ENCODE results near the gene ACTMAP. TPM values are rescaled to one million over a fixed set of nuclear protein-coding genes. Genes with fewer than 3 reads are reported as not detected.

The ACTMAP gene
- total and polyA plus RNA-seq, 4 donors: 5.3 to 27.7 (median 15.3) TPM

- ATAC-seq (ENCODE audit: insufficient read depth, low FRiP score): no peak
- Histone ChIP-seq H3K4me1 (ENCODE audit: control insufficient read depth in 5 of 5, insufficient read depth in 5 of 5, low read length in 5 of 5) (peaks cover 0 to 24% (median 6%) of the 10 kb centered on the region in 5 donors), H3K9ac (ENCODE audit: insufficient read depth in 1 of 2, low read length in 2 of 2) (no peak overlapping the region), H3K27me3 (ENCODE audit: control insufficient read depth in 3 of 3, insufficient read depth in 3 of 3, low read length in 2 of 3) (no peaks in the 10 kb centered on the region), H3K9me3 (ENCODE audit: control insufficient read depth in 4 of 4, insufficient read depth in 3 of 4, low read length in 3 of 4) (no peaks in the 10 kb centered on the region), H3K4me3 (no peak overlapping the region), H3K27ac (ENCODE audit: low read depth in 1 of 2, low read length in 1 of 2) (peak overlapping the region in 1 of 2 donors; percentile 21), H3K36me3 (ENCODE audit: control insufficient read depth in 4 of 4, insufficient read depth in 4 of 4, low read length in 4 of 4) (peaks cover 22 to 42% (median 29%) of the 10 kb centered on the region in 4 donors)
- no peak for DNase-seq
- TF ChIP-seq CTCF (IDR thresholded peaks at IDR 0.05; ENCODE audit: control extremely low read depth, extremely low read depth): no peak
- 62 to 69% methylated on average over 11 of the region's 11 CpGs for WGBS, 2 donors
These were observed 6.3 kb upstream of the ACTMAP start for GRCh38 chr19:40756502-40757110.

GRCh38 chr19:40755791-40756190 lies 5.5 kb upstream of the ACTMAP start:
- peaks cover 19 to 39% (median 23%) of the 10 kb centered on the region in 4 donors for H3K36me3 ChIP-seq (ENCODE audit: control insufficient read depth in 4 of 4, insufficient read depth in 4 of 4, low read length in 4 of 4)
- no peak for TF ChIP-seq CTCF (IDR thresholded peaks at IDR 0.05; ENCODE audit: control extremely low read depth, extremely low read depth)
- no peak for ATAC-seq (ENCODE audit: insufficient read depth, low FRiP score)
- no peaks in the 10 kb centered on the region for H3K9me3 ChIP-seq (ENCODE audit: control insufficient read depth in 4 of 4, insufficient read depth in 3 of 4, low read length in 3 of 4)
- H3K27ac ChIP-seq (ENCODE audit: low read depth in 1 of 2, low read length in 1 of 2): no peak overlapping the region
- H3K27me3 ChIP-seq (ENCODE audit: control insufficient read depth in 3 of 3, insufficient read depth in 3 of 3, low read length in 2 of 3): no peaks in the 10 kb centered on the region
- WGBS, 2 donors: 97 to 98% methylated on average over 8 of the region's 8 CpGs
- no peak for DNase-seq
- H3K9ac ChIP-seq (ENCODE audit: insufficient read depth in 1 of 2, low read length in 2 of 2): no peak overlapping the region
- H3K4me3 ChIP-seq: no peak overlapping the region
- H3K4me1 ChIP-seq (ENCODE audit: control insufficient read depth in 5 of 5, insufficient read depth in 5 of 5, low read length in 5 of 5): peaks cover 0 to 24% (median 6%) of the 10 kb centered on the region in 5 donors

- H3K4me3 ChIP-seq: no peak overlapping the region
- peaks cover 0 to 24% (median 6%) of the 10 kb centered on the region in 5 donors for H3K4me1 ChIP-seq (ENCODE audit: control insufficient read depth in 5 of 5, insufficient read depth in 5 of 5, low read length in 5 of 5)
- DNase-seq: no peak
- H3K36me3 ChIP-seq (ENCODE audit: control insufficient read depth in 4 of 4, insufficient read depth in 4 of 4, low read length in 4 of 4): peaks cover 15 to 34% (median 19%) of the 10 kb centered on the region in 4 donors
- WGBS, 2 donors: 89 to 93% methylated on average over 3 of the region's 3 CpGs
- no peak for TF ChIP-seq CTCF (IDR thresholded peaks at IDR 0.05; ENCODE audit: control extremely low read depth, extremely low read depth)
- no peaks in the 10 kb centered on the region for H3K27me3 ChIP-seq (ENCODE audit: control insufficient read depth in 3 of 3, insufficient read depth in 3 of 3, low read length in 2 of 3)
- no peak overlapping the region for H3K9ac ChIP-seq (ENCODE audit: insufficient read depth in 1 of 2, low read length in 2 of 2)
- H3K27ac ChIP-seq (ENCODE audit: low read depth in 1 of 2, low read length in 1 of 2): peak overlapping the region in 1 of 2 donors; percentile 66
- no peak for ATAC-seq (ENCODE audit: insufficient read depth, low FRiP score)
- no peaks in the 10 kb centered on the region for H3K9me3 ChIP-seq (ENCODE audit: control insufficient read depth in 4 of 4, insufficient read depth in 3 of 4, low read length in 3 of 4)
These were observed 5.0 kb upstream of the ACTMAP start for GRCh38 chr19:40755248-40755624.
